ENCODE measurements around the gene CARS1. TPM values are rescaled to one million over a fixed set of nuclear protein-coding genes. Genes with fewer than 3 reads are reported as not detected.

The CARS1 gene
- total and polyA plus RNA-seq, 9 donors, result 12.5 to 148 (median 17.6) TPM

DNA sequence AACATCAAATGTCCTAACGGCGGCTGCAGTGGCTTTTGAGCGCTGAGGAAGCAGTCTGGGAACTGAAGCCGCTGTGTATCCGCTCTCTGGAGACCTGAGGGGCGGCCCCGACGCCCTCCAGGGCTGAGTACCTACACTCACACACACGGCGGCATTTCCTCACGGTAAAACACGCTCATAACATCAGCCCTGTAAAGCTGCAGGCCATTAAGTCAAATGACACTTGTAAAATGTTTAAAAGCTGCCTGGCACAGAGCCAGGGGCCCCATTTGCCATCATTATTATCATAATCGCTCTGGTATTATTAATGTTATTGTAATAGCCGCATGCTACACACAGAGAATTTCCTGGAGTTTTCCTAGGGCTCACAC lies 5.1 kb downstream of the CARS1 start:
- no peaks in the 10 kb centered on the region for H3K36me3 ChIP-seq
- peaks cover 6% of the 10 kb centered on the region for H3K4me1 ChIP-seq (ENCODE audit: insufficient read depth)
- WGBS, 3 donors, result 72 to 77% (median 76%) methylated on average over 14 of the region's 14 CpGs
- no peak overlapping the region for H3K27ac ChIP-seq
- H3K4me3 ChIP-seq, result no peak overlapping the region
- no peaks in the 10 kb centered on the region for H3K9me3 ChIP-seq
- intact Hi-C loops (cut with DNase I), result no loop called here
- peak in 1 of 5 donors; percentile 31 for DNase-seq
- H3K27me3 ChIP-seq, result no peaks in the 10 kb centered on the region
- no peak for TF ChIP-seq EP300 (IDR thresholded peaks at IDR 0.05)
- TF ChIP-seq POLR2A (IDR thresholded peaks at IDR 0.05), result no peak
- TF ChIP-seq, protein P1, sequence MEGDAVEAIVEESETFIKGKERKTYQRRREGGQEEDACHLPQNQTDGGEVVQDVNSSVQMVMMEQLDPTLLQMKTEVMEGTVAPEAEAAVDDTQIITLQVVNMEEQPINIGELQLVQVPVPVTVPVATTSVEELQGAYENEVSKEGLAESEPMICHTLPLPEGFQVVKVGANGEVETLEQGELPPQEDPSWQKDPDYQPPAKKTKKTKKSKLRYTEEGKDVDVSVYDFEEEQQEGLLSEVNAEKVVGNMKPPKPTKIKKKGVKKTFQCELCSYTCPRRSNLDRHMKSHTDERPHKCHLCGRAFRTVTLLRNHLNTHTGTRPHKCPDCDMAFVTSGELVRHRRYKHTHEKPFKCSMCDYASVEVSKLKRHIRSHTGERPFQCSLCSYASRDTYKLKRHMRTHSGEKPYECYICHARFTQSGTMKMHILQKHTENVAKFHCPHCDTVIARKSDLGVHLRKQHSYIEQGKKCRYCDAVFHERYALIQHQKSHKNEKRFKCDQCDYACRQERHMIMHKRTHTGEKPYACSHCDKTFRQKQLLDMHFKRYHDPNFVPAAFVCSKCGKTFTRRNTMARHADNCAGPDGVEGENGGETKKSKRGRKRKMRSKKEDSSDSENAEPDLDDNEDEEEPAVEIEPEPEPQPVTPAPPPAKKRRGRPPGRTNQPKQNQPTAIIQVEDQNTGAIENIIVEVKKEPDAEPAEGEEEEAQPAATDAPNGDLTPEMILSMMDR (IDR thresholded peaks at IDR 0.05), result no peak

DNA sequence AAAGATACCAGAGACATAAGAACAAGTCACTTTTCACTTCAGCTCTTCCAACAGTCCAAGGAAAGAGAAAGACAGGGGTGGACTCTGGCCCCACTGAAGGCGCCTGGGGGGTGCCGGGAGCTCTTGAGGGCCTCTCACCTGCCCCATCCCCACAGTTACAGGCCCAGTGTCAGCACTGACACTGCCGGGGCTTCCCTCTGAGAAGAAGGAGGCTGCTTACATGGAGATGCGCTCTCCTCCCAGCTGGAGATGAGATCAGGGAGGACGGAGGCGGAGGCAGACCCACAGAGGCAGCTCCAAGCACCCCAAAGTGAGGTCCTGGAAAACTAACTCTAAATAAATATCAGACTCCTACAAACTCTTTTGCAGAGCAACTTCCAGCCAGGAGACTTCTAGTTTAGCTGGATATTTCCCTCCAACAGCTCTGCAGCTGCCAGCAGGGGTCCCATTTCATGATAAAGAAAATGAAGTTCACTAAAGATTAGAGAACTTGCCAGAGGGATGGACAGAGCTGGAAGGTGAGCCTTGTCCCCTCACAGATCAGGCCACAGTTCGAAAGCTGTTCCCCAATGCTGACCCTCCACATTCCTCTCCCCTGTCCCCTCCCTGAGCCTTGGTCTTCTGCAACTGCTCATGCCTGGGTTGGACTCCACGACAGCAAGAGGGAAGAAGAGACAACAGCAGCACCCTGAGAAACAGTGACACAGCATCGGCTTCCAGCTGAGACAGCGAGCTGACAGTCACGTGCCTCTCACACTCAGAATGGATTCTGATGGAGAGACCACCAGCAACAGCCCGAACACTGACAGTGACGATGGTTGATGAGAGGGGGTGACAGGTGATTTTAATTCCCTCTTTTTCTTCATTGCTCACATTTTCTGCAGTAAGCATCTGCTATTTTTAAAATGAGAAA lies 5.8 kb downstream of the CARS1 start:
- TF ChIP-seq, protein P1 (IDR thresholded peaks at IDR 0.05), result no peak
- TF ChIP-seq POLR2A (IDR thresholded peaks at IDR 0.05) (no peak), EP300 (IDR thresholded peaks at IDR 0.05) (no peak)
- Histone ChIP-seq H3K9me3 (no peaks in the 10 kb centered on the region), H3K36me3 (no peaks in the 10 kb centered on the region), H3K27me3 (no peaks in the 10 kb centered on the region), H3K4me1 (ENCODE audit: insufficient read depth) (peaks cover 6% of the 10 kb centered on the region), H3K27ac (no peak overlapping the region), H3K4me3 (no peak overlapping the region)
- peak in 1 of 5 donors; percentile 7 for DNase-seq
- intact Hi-C loops (cut with DNase I), result no loop called here
- WGBS, 3 donors, result 90 to 93% (median 91%) methylated on average over 13 of the region's 13 CpGs

DNA sequence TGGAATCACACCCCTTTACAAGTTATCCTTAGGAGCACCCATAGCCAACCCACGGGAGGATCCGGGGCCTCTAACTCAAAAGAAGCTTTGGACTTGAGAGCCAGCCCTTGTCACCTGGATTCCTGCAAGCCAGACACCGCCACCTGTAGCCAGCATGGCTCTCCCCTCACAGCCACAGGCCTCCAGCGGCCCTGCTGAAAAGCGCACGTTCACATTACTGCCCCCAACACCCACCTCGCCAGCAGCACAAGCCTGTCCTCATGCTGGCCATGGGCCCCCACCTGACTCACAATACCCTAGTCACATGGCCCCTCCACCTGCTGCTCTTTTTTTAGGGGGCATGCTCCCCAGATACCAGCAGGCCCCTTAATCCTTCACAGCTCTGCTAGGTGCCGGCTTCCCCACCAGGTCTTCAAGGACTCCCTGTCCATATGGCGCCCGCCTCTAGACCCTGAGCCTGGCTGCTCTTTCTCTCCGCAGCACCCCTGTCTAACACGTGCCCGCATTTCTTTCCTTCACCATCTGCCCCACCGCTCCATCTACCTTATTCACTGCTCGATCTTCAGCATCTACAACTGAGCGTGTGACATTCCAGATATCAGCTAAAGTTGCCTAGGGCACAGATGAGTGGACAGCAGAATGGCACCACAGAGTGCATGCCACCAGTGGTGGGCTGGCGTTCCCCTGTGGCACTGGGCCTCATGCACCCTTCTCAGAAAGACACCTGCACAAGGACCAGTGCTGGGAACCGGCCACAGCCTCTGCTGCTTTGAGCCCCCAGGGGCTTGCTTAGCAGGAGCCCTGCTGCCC lies 6.6 kb downstream of the CARS1 start:
- peak in 1 of 5 donors; percentile 33 for DNase-seq
- H3K27ac ChIP-seq, result no peak overlapping the region
- H3K4me1 ChIP-seq (ENCODE audit: insufficient read depth), result peaks cover 4% of the 10 kb centered on the region
- TF ChIP-seq, protein P1 (IDR thresholded peaks at IDR 0.05), result no peak
- TF ChIP-seq EP300 (IDR thresholded peaks at IDR 0.05), result no peak
- no peak for TF ChIP-seq POLR2A (IDR thresholded peaks at IDR 0.05)
- no peaks in the 10 kb centered on the region for H3K9me3 ChIP-seq
- H3K36me3 ChIP-seq, result no peaks in the 10 kb centered on the region
- H3K27me3 ChIP-seq, result no peaks in the 10 kb centered on the region
- intact Hi-C loops (cut with DNase I), result no loop called here
- WGBS, 3 donors, result 91 to 93% (median 92%) methylated on average over 18 of the region's 18 CpGs
- H3K4me3 ChIP-seq, result no peak overlapping the region

DNA sequence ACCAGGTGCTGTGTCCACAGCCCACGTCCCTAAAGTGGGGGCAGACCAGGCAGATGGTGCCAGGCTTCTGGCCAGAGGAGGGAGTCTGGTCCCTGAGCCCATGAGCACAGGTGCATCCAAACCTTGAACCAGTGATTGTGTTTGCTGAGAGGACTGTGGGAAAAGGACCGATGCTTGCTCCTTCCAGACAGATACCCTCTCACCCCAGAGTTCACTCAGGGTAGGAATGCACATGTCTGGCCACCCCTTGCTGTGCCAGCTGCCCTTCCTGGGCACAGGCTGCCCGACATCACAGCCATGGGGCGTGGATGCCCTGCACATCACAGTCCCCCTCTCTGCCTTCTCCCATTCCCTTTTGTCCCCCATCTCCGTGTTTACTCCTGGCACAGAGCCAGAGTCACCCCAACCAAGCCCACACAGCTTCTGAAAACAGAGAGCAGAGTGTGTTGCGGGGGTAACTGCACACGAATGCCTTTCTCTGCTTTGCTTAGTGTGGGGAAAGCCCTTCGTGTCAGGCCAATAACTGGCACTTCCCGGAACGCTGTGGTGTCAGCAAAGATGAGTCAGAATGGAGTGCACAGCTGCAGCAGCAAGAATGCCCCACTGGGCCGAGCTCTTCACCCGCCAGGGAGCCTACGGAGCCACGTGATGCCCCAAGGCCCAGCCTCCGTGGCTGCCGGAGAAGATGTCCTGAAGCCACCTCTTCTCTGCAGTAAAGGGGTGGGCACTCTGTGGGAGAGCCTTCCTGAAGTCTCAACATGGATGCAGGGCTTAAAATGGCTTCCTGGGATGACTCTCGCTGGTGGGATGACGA lies 7.6 kb downstream of the CARS1 start:
- 41 to 53% (median 48%) methylated on average over 12 to 18 of the region's 18 CpGs for WGBS, 3 donors
- no peaks in the 10 kb centered on the region for H3K36me3 ChIP-seq
- H3K27ac ChIP-seq, result no peak overlapping the region
- no peaks in the 10 kb centered on the region for H3K9me3 ChIP-seq
- peaks cover 4% of the 10 kb centered on the region for H3K4me1 ChIP-seq (ENCODE audit: insufficient read depth)
- H3K4me3 ChIP-seq, result no peak overlapping the region
- TF ChIP-seq POLR2A (IDR thresholded peaks at IDR 0.05) (no peak), EP300 (IDR thresholded peaks at IDR 0.05) (no peak)
- TF ChIP-seq, protein P1 (IDR thresholded peaks at IDR 0.05), result no peak
- peak; percentile 55 to 73 (median 65) for DNase-seq
- no peaks in the 10 kb centered on the region for H3K27me3 ChIP-seq
- intact Hi-C loops (cut with DNase I), result loop anchor here in 1 of 4 donors (10.0 kb wide), 1 partner anchor 355 kb away; no protein-coding TSS in a partner anchor

All from ovary (tissue), 9 donors.